ENCODE results near the gene HPCAL4.
A peak's percentile ranks its signal among the peaks of the same experiment; 100 is the strongest.

Gene HPCAL4

DNA sequence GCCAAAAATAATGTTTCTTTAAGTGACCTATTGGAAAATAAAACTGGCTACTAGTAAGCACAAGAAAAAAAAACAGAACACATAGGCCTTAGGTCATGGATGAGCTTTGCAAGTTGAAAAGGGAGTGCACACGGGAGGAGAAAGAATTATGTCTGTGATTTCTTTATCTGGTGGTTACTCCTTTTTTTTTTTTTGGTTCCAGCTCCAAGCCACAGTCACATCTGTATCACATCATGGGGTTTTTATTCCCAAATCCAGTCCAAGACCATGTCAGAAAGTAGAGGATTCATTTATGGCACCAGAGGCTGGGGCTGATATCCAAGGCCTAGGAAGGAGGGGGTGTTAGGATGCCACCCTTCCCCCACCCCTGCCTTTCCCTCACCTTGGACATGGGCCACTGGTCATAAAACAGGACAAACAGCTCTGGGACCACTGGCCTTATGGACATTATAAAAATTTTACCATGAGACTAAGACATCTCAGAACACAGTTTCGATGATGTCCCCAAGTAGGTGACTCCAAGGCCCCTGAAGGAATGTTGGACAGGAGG, 41.5 kb downstream of the HPCAL4 start:
- no peak for DNase-seq (ENCODE audit: low read depth in 2 of 2)

DNA sequence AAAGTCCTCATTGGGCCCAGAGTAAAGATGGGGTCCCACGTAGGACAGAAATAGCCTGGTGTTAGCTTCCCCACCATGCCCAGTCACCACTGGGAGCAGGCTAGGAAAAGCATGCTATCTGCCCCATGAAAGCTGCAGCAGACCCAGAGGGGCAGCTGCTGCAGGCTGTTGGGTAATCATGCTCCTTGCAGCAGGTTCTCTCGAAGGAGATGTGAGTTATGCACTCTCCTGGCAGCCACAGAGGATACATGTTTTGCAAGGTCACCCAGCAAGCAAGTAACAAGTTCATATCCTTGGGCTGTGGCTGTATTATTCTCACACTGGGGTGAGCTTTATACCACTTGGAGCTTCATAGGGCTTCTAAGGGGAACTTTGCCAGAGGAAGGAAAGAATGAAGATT, 42.7 kb downstream of the HPCAL4 start:
- no peak for DNase-seq (ENCODE audit: low read depth in 2 of 2)

DNA sequence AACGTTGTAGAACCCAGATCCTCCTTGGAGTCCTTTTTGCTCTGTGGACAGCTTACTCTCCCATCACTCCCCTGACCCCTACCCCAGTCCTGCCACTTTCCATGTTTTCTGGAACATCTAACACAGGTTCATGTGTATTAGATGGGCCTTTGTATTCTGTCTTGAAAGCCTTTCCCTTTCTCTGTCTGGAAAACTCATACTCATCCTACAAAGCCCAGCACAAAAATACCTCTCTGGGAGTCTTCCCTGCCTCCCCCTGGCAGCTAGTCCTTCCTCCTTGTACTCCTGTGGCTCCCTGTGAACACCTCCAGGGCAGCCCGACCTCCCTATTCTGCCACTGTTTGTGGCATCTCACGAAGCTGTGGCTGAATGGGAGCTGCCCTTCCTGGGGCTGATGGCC, 44.0 kb downstream of the HPCAL4 start:
- DNase-seq (ENCODE audit: low read depth in 2 of 2): no peak

DNA sequence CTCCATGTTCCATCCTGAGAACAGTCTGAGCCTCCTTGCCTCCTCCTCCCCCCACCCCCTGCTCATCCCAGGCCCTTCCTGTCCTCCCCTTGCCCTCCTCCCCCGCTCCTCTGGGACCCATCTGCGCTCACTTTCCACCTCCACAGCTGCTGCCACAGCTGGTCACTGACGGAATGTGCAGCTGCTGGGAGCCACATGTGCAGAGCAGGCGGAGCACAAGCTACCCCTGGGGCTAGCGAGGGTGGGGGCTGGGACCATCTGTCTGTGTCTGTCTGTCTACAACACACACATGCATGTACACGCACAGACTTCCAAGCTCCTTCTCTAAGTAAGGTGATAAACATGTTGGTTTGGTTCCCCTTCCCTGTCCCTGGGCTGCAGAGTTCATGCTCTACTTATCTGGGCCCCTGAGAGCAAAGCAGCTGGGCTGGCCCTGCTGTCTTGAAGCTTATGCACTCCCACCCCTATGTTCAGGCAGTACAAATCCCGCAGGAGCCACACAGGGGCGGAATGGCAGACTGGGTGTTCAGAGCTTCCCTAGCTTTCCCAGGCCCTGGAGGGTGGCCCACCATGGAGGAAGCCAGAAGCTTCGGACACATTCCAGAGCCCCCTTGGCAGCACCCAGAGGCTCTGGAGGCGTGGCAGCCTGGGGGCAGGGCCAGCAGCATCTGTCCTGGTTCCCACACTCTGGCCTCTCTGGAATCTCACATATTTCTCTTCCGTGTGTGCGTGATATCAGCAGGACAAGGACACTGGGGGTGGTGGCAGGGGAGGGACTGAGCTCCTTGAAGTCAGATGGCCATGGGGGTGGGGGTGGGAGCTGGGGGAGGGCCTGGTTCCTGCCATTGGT, 44.8 kb downstream of the HPCAL4 start:
- no peak for DNase-seq (ENCODE audit: low read depth in 2 of 2)

DNA sequence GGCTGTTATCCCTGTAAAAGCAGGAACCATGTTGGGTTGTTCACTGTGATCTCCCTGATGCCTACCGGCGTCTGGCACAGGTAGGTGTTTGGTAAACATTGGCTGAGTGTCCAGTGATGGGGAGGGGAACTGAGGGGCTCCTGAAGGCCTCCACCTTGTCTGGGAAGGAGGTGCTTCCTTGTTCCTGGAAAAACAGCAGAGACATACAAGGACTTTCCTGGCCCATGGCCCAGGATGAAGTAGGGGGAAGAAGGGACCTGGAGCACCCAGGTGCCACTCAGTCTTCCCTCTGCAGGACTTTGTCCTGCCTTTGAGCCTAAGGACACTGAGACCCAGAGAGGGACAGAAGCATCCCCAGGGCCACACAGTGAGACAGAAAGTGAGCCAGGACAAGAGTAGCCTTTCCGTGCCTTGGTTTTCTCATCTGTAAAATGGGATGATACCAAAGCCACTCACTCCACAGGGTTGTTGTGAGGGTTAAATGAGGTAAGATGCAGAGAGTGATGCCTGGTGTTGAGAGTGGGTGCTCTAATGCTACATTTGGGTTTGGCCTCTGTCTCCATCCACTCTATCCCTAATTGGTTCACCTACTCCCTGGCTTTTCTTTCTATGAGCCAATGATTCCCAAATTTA, 45.7 kb downstream of the HPCAL4 start:
- DNase-seq (ENCODE audit: low read depth in 2 of 2): no peak

DNA sequence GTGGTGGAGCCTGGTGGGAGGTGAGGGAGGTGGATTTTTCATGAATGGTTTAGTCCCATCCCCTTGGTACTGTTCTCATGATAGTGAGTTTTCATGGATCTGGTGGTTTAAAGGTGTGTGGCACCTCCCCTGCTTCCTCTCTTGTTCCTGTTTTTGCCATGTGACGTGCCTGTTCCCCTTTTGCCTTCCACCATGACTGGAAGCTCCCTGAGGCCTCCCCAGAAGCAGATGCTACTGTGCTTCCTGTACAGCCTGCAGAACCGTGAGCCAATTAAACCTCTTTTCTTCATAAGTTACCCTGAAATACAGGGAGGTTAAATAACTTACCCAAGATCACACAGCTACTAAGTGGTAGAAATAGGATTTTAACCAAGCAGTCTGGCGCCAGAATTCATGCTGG, 47.5 kb downstream of the HPCAL4 start:
- DNase-seq (ENCODE audit: low read depth in 2 of 2): no peak

DNA sequence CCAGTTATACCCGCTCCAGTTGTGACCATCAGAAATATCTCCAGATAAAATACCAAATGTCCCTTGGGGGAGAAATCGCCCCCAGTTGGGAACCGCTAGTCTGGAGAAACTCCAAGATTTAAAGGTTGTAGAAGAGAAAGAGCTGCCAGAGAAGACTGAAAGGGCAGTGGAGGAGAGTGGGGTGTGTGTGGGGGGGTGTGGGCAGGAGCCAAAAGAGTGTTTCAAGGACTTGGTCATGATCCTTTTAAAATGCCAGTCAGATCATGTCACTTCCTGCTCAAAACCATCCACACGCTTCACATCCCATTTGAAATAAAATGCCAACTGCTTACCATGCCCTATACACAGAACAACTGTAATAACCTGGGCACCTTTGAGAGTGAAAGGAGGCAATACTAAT, 48.4 kb downstream of the HPCAL4 start:
- DNase-seq (ENCODE audit: low read depth in 2 of 2): no peak

DNA sequence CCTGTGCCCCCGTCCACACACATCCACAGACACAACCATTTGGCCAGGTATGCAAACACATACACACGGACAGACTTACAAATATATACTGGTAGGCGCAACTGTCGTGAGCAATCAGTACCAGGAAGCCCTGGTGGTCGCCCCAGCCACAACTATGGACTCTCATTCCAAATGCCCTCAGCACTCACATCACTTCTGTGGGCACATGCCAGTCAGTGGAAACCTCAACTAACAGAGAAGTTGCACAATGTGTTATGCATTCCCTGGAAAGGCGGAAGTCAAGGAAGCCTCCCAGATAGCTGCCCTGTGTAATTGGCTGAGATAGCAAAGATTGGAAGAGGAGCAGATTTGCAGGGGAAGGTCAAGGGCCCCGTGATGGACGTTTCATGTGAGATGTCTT, 50.4 kb downstream of the HPCAL4 start:
- no peak for DNase-seq (ENCODE audit: low read depth in 2 of 2)

DNA sequence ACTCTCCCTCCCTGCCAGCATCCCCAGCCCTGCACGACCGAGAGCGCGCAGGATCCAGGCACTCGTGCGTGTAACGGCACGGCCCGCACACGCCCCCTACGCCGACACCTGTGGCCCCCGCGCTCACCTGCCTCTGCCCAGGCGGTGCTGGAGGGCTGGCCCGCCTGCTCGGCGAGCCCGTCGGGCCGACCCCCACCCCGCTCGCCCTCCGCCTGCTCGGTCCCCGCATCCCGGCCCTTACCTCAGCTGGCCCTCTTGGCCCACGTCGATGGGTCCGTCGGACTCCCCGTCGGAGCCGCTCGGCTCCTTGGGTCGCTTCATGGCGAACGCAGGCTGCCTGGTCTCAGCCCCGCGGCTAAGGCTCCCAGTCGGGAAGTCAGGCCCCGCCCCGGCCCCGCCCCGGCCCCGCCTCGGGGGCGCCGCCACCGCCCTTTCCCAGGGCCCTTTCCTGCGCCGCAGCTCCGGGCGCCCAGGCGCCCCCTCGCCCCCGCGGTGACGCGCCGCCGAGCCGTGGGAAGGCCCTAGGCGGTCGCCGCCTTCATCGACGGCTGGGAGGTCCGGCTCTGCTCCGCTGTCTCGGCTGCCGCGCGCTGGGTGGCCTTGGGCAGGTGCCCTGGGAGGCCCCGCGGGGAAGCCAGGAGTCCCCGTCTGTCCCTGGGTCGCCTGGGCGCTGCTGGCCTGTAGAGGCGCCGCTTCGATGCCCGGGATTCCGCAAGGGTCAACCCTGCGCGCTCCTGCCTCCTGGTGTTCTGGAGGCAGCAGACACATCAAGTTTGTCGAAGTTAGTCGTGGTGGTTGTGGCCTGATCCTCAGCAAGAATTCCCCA, 51.7 kb downstream of the HPCAL4 start, which contains the start of gene HEYL:
TSS of gene HEYL (minus strand) at position 339 of the 826 bp plus-strand sequence. CDS start at position 321, 18 bp downstream.
- DNase-seq (ENCODE audit: low read depth in 2 of 2): peak; percentile 14 to 36

DNA sequence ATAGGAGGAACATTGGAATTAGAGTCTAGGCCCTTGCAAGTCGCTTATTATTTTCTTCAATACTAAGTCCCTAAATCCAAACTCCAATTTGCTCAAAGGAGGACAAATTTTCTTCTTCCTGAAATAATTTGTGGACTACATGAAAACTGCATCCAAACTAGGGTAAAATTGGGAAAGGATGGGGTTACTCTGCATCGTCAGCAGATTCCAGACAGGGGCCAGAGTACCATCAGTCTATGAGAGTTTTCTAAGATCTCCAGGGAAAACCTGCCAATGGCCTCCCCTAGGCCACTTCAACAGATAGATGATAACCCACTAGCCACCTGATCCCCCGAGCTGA, 52.3 kb downstream of the HPCAL4 start:
- no peak for DNase-seq (ENCODE audit: low read depth in 2 of 2)

DNA sequence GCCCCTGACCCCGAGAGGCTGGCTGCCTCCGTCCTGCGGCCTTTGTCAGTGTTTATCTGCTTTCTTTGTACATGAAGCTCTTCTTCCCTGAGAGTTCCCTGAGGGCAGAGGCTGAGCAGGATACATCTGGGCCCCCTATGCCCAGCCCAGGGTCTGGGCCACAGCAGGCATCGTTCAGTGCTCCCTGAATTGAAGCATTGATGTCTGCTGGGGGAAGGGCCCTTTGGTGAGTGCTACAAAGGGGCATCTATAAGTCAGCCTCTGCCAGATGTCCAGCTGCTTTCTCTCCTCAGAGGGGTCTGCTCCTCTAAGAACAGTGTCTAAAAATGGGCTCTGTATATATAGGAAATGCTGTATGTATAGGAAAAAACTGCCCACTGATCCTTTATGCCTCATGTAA, 53.9 kb downstream of the HPCAL4 start:
- no peak for DNase-seq (ENCODE audit: low read depth in 2 of 2)

DNA sequence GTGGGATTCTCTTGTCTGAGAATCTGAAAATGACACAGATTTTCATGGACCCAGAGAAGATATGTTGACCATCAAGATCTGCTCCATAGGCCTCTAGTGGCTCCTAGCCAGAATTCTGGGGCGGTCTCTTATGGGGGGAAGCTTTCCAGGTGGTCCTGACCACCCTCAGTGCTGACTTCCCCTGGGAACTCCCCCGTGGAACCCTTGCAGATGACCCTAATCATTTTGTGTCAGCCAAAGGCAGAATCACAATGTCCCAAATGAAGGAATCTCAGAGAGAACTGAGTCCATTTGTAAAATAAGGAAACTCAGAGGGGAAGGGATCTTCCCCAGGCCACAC, 55.4 kb downstream of the HPCAL4 start:
- no peak for DNase-seq (ENCODE audit: low read depth in 2 of 2)

DNA sequence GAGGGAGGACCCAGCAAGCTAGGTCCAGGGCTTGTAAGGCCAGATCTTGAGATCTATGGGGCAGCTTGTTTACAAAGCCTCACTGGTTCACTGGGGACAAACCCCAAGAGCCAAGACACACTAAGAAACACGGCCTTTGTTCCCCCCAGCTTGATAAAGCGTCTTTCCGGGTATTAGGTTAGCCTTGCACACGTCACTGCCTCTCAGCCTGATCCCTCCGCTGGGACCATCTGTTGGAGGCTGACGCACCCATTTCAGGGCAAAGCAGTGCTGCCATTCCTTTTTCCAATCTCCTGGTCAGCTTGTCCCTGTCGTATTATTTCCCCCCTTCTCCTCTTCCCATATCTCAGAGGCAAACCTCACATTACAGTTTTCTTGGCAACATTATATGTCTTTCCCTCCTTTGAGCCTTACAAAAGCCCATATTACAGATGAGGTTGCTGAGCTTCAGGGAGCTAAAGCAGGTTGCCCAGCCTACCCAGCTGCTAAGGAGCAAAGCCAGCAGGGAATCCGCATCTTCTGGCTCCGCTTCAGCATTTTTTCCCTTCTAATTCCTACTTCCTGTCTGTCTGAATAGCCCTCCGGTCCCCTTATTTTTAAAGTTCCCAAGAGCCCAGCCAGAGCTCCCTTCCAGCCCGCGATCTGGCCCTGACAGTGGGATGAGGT, 55.9 kb downstream of the HPCAL4 start:
- no peak for DNase-seq (ENCODE audit: low read depth in 2 of 2)

DNA sequence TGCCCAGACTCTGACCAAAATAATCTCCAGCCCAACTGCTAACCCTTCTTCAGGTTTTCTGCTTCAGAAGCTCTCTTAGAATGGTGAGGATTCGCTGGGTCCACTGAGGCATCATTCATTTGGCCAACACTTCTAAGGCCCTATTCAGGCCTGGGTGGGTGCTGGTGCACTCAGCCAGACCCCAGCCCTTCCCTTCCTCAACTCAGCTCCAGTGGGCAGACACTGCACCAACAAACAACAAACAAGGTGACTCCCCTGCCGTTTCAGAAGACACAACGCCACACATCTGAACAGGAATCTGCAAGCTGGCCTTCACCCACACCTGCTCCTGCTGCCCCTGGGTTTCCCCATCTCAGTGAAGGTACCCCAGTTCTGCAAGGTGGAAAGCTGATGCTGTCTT, 57.8 kb downstream of the HPCAL4 start:
- no peak for DNase-seq (ENCODE audit: low read depth in 2 of 2)

DNA sequence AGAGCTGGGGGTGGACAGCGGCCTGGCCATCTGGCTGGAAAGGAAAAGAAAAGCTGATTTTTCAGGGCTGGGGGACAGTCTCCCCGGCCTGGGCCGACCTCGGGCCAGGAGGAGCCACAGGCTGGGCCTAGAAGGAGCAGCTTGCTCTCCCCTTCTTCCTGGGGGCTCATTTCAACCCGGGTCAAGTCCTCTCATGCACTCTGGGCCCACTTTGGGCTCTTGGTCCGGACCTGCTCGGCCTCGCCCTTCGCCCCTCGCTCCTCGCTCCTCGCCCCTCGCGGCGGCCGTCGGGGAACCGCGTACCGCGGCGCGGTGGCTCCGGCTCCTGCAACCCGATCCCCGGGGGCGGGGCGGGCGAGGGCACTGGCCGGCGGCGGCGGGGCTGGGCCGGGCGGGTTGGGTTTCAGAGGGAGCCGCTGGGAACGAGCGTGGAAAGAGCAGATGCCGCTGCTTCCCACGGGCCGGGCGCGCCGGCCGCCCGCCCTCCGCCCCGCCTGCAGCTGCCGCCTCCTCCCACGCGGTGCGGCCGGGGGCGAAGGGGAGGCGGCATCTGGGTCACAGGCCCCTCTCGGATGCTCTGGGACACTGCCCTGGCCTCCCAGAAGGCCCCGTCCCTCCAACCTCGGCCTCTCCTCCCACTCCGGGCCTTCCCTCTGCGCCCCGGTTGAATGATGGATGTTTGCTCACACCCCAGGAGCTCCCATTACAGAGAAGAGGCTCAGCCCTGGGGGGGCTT, 58.4 kb downstream of the HPCAL4 start:
- DNase-seq (ENCODE audit: low read depth in 2 of 2): no peak

DNA sequence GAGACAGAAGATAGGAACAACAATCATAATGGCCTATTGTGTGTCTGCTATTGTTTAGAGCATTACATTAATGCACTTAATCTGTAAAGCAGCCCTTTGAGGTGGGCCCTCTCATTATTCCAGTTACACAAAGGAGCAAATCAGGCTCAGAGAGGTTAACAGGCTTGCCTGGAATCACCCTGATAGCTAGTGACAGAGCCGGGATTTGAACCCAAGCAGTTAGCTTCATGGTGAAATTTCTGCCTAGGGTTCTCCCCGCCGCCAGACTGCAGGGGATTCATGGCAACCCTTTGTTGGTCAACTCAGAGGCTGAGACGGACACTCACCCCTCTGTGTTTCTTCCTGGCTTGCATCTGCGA, 58.9 kb downstream of the HPCAL4 start:
- DNase-seq (ENCODE audit: low read depth in 2 of 2): no peak

DNA sequence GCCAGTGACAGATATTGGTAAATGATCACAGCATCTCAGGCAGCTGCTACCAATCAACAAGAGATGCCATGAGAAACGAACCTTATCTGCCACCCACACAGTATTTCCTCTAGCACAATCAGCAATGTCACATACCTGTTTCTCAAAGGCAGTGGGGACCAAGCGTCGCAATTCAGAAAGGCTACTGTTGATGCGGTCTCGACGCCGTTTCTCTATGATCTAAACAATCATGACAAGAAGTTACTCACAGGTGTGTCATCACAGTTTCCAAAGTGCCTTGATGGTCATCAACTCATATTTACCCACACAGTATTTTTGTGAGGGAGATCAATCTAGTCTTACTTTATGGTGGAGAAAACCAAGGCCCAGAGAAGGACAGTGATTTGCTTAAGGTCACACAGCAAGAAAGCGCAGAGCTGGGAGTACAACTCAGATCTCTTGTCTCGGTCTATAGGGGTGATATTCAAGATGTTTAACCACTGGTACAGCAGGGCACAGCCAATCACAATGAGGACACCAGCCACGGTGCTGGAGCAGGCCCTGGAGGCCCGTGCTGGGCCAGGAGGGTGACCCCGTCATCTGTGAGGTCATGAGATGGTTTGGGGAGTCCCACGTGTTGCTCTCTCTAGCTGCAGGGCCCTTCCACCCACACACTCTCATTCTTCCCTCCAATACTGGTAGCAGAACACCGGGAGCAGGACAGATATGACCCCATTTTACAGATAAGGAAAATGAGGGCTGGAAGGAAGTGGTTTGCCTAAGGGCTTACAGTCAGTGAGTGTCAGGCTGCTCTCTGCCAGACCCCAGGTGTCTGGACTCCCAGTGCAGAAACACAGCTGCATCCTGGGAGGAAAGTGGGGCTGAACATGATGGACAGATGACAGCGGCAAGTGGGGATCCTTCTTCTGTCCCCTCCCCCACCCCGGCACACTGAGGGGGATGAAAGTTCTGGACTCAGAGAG, 59.6 kb downstream of the HPCAL4 start:
- no peak for DNase-seq (ENCODE audit: low read depth in 2 of 2)

DNA sequence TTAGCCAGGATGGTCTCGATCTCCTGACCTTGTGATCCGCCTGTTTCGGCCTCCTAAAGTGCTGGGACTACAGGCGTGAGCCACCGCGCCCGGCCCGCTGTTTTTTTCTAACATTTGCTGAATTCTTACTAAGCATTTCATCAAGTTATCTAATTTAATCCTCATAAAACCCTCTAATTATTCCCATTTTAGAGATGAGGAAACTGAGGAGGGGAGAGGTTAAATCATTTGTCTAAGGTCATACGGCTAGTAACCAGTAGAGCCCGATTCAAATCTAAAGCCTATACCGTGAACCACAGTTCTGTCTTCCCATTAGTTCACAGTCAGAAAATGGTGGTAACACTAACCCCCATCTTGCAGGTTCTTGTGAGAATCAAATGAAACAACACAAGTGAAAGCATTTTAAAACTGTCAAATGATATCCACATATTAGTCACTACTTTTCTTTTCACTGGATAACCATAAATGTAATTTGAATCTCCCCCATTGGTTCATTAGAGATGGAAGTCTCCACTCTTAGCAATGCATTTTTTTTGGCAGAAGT, 62.4 kb downstream of the HPCAL4 start:
- no peak for DNase-seq (ENCODE audit: low read depth in 2 of 2)

Measured in stimulated activated CD8-positive, alpha-beta memory T cell treated with anti-CD3 and anti-CD28 coated beads, Interleukin-7, amount 100 ng/mL, for 1 hour (primary cell).